Measurements from ENCODE around the gene GPR65. TPM values are rescaled to one million over a fixed set of nuclear protein-coding genes. Genes with fewer than 3 reads are reported as not detected.

The GPR65 gene
- total and polyA plus RNA-seq, 10 of the 15 experiments (the other 5 are each of a cell fraction or from before 2014, with no cell fraction given), result 4.4 to 14.7 (median 9.4) TPM

DNA sequence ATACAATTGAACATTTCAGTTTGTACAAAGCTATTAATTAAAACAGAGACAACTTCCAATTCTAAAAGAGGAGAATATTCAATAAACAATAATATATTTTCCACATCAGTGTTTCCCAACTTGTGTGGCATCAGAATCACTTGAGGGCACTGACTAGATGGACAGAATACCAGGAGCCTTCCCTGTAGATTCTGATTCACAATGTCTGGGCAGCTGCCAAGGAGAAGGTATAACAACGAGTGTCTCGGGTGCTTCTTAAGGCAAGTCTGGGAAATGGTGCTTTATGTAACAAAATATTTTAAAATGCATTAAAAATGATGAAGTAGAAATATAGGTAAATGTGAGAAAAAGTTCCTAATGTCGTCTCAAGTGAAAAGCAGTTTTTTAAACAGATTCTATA is 38.1 kb upstream of the GPR65 start (continued):
- TF ChIP-seq, protein P1, sequence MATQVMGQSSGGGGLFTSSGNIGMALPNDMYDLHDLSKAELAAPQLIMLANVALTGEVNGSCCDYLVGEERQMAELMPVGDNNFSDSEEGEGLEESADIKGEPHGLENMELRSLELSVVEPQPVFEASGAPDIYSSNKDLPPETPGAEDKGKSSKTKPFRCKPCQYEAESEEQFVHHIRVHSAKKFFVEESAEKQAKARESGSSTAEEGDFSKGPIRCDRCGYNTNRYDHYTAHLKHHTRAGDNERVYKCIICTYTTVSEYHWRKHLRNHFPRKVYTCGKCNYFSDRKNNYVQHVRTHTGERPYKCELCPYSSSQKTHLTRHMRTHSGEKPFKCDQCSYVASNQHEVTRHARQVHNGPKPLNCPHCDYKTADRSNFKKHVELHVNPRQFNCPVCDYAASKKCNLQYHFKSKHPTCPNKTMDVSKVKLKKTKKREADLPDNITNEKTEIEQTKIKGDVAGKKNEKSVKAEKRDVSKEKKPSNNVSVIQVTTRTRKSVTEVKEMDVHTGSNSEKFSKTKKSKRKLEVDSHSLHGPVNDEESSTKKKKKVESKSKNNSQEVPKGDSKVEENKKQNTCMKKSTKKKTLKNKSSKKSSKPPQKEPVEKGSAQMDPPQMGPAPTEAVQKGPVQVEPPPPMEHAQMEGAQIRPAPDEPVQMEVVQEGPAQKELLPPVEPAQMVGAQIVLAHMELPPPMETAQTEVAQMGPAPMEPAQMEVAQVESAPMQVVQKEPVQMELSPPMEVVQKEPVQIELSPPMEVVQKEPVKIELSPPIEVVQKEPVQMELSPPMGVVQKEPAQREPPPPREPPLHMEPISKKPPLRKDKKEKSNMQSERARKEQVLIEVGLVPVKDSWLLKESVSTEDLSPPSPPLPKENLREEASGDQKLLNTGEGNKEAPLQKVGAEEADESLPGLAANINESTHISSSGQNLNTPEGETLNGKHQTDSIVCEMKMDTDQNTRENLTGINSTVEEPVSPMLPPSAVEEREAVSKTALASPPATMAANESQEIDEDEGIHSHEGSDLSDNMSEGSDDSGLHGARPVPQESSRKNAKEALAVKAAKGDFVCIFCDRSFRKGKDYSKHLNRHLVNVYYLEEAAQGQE (IDR thresholded peaks at IDR 0.05; ENCODE audit: low read depth, low read length), result no peak
- TF ChIP-seq LARP7 (IDR thresholded peaks at IDR 0.05) (no peak), SIN3A (IDR thresholded peaks at IDR 0.05; ENCODE audit: low read depth, low read length) (no peak)

DNA sequence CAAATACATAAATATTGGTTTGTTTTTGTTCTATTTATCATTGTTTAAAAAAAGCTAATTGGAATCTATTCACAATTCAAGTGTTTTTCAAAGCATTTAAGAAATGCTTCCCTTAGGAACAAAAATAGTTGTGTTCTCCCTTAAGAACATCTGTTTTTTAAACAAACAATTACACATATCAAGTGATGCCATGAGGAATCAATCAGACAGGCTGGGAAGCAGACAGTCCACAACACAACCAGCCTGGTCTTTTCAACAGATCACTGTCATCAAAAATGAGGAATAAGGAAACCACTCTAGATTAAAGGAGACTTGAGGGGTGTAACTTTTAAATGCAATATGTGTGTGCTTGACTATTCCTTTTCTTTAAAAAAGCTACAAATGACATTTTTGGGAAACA is 37.4 kb upstream of the GPR65 start:
- H3K27ac ChIP-seq (ENCODE audit: control insufficient read depth, insufficient read depth), result no peak overlapping the region
- no peaks in the 10 kb centered on the region for H3K36me3 ChIP-seq (ENCODE audit: control insufficient read depth in 2 of 2, insufficient read depth in 2 of 2, low read length in 1 of 2)
- DNase-seq (ENCODE audit: low read depth, low spot score) (no peak), FAIRE-seq (no peak), ATAC-seq (no peak)
- RAD21 ChIA-PET (ENCODE audit: unreplicated experiment), result no interaction called here
- no peak overlapping the region for H3K4me2 ChIP-seq (ENCODE audit: control insufficient read depth, insufficient read depth)
- H2AFZ ChIP-seq (ENCODE audit: control insufficient read depth, low read depth, low read length), result no peak overlapping the region
- no peak overlapping the region for H3K4me3 ChIP-seq
- no TSS peak for BruUV-seq (replicated peaks)
- in situ Hi-C loops (cut with MboI), result no loop called here
- H3K9me3 ChIP-seq (replicated peaks; ENCODE audit: control insufficient read depth, insufficient read depth, low read length), result no peaks in the 10 kb centered on the region
- H3K27me3 ChIP-seq (replicated peaks in 1 of 2; ENCODE audit: control insufficient read depth in 2 of 2, insufficient read depth in 2 of 2, low read length in 1 of 2), result no peaks in the 10 kb centered on the region
- CTCF ChIA-PET, result interaction anchor here (1.2 to 2.3 kb wide), 2 partner anchors 21 to 59 kb away, joined by 3 to 17 read pairs; no protein-coding TSS in a partner anchor
- SMC1A ChIA-PET (ENCODE audit: uncharacterized antibody, unreplicated experiment), result interaction anchor here (0.5 to 1.7 kb wide), 5 partner anchors 9 to 46 kb away, joined by 3 to 9 read pairs (median 3); no protein-coding TSS in a partner anchor
- POLR2A ChIA-PET, result no interaction called here
- no peak overlapping the region for H3K9ac ChIP-seq (ENCODE audit: control insufficient read depth, insufficient read depth, low read length)
- no peaks in the 10 kb centered on the region for H3K79me2 ChIP-seq (ENCODE audit: control insufficient read depth, insufficient read depth, low read length)
- no peaks in the 10 kb centered on the region; the same call in 1 of the 2 replicates for H3K4me1 ChIP-seq (ENCODE audit: control insufficient read depth, insufficient read depth, low read length)
- intact Hi-C loops (cut with micrococcal nuclease; ENCODE audit: unreplicated experiment), result no loop called here
- no peaks in the 10 kb centered on the region for H4K20me1 ChIP-seq (ENCODE audit: control insufficient read depth, insufficient read depth)
- TF ChIP-seq STAT3 (IDR thresholded peaks at IDR 0.05; ENCODE audit: low read depth, low read length) (no peak), MYB (IDR thresholded peaks at IDR 0.05; ENCODE audit: borderline replicate concordance, low read depth, low read length) (no peak), SRF (IDR thresholded peaks at IDR 0.05; ENCODE audit: low read depth in 2 of 2, low read length in 2 of 2) (no peak), SPI1 (IDR thresholded peaks at IDR 0.05; ENCODE audit: borderline replicate concordance, insufficient read depth, low read depth, low read length) (no peak), WRNIP1 (IDR thresholded peaks at IDR 0.05; ENCODE audit: borderline replicate concordance, low read depth, low read length) (no peak), RELA (IDR thresholded peaks at IDR 0.05; ENCODE audit: borderline replicate concordance, partially characterized antibody) (no peak), NFIC (IDR thresholded peaks at IDR 0.05; ENCODE audit: low read depth, low read length) (no peak), ETV6 (conservative IDR thresholded peaks at IDR 0.05 in 1 of 2, IDR thresholded peaks at IDR 0.05 in 1 of 2; ENCODE audit: borderline replicate concordance in 1 of 2, low read depth in 1 of 2) (no peak)
- TF ChIP-seq, protein P2, sequence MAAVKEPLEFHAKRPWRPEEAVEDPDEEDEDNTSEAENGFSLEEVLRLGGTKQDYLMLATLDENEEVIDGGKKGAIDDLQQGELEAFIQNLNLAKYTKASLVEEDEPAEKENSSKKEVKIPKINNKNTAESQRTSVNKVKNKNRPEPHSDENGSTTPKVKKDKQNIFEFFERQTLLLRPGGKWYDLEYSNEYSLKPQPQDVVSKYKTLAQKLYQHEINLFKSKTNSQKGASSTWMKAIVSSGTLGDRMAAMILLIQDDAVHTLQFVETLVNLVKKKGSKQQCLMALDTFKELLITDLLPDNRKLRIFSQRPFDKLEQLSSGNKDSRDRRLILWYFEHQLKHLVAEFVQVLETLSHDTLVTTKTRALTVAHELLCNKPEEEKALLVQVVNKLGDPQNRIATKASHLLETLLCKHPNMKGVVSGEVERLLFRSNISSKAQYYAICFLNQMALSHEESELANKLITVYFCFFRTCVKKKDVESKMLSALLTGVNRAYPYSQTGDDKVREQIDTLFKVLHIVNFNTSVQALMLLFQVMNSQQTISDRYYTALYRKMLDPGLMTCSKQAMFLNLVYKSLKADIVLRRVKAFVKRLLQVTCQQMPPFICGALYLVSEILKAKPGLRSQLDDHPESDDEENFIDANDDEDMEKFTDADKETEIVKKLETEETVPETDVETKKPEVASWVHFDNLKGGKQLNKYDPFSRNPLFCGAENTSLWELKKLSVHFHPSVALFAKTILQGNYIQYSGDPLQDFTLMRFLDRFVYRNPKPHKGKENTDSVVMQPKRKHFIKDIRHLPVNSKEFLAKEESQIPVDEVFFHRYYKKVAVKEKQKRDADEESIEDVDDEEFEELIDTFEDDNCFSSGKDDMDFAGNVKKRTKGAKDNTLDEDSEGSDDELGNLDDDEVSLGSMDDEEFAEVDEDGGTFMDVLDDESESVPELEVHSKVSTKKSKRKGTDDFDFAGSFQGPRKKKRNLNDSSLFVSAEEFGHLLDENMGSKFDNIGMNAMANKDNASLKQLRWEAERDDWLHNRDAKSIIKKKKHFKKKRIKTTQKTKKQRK (IDR thresholded peaks at IDR 0.05; ENCODE audit: low read depth, low read length), result no peak
- TF ChIP-seq, protein P1 (IDR thresholded peaks at IDR 0.05; ENCODE audit: low read depth, low read length), result no peak

Measured in GM12878 (cell line).